Epithelial cell of proximal tubule (primary cell): Measurements from ENCODE around the gene CARD10. TPM values are rescaled to one million over a fixed set of nuclear protein-coding genes. Genes with fewer than 3 reads are reported as not detected.

Experiments used
- DNase-seq: peaks from one replicate; pipeline ENCODE4 v3.0.0-alpha.2; 2011; ENCODE audit warnings: low read depth
- H3K4me3 ChIP-seq: 2 replicates; pipeline ENCODE4 v1.5.1; 2011; ENCODE audit warnings: low read depth, mild to moderate bottlenecking, low read length
- total RNA-seq: library from RNA; depleted of rRNA; stranded (reverse); fragments of >200 nt; gene quantifications from 2 replicates; pipeline ENCODE4 v1.2.3, GENCODE V29; 2015
- TF ChIP-seq, protein P1 (sequence below): conservative IDR thresholded peaks from 2 replicates; pipeline ENCODE4 v1.5.1; 2012; ENCODE audit warnings: low read depth, mild to moderate bottlenecking, low read length

The CARD10 gene
- total RNA-seq, 1 donor from 2014 or later = 63.8 TPM

GRCh38 chr22:37484480-37485394 lies 34.5 kb downstream of the CARD10 start:
- DNase-seq = no peak
- TF ChIP-seq, protein P1, sequence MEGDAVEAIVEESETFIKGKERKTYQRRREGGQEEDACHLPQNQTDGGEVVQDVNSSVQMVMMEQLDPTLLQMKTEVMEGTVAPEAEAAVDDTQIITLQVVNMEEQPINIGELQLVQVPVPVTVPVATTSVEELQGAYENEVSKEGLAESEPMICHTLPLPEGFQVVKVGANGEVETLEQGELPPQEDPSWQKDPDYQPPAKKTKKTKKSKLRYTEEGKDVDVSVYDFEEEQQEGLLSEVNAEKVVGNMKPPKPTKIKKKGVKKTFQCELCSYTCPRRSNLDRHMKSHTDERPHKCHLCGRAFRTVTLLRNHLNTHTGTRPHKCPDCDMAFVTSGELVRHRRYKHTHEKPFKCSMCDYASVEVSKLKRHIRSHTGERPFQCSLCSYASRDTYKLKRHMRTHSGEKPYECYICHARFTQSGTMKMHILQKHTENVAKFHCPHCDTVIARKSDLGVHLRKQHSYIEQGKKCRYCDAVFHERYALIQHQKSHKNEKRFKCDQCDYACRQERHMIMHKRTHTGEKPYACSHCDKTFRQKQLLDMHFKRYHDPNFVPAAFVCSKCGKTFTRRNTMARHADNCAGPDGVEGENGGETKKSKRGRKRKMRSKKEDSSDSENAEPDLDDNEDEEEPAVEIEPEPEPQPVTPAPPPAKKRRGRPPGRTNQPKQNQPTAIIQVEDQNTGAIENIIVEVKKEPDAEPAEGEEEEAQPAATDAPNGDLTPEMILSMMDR = no peak
- H3K4me3 ChIP-seq = no peak overlapping the region

- H3K4me3 ChIP-seq = no peak overlapping the region
- no peak for DNase-seq
- TF ChIP-seq, protein P1 = no peak
Observed at GRCh38 chr22:37483050-37483449, 36.2 kb downstream of the CARD10 start.

DNA sequence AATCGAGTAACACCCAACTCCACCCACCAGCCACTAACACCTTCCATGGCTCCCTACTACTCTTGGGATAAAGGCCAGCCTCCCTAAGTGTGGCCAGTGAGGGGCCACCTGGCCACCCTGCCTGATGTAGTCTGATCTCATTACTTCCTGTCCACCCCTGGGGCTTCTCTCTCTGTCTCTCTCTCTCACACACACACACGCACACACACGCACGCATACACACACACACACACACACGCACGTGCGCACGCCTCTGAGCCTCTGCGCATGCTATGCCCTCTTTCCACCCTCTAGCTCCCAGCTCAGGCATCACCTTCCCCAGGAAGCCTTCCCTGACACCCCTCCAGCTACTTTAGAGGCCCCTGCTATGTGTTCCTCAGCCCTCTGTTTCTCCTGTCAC lies 37.0 kb downstream of the CARD10 start:
- no peak for DNase-seq
- H3K4me3 ChIP-seq = no peak overlapping the region
- TF ChIP-seq, protein P1 = no peak

DNA sequence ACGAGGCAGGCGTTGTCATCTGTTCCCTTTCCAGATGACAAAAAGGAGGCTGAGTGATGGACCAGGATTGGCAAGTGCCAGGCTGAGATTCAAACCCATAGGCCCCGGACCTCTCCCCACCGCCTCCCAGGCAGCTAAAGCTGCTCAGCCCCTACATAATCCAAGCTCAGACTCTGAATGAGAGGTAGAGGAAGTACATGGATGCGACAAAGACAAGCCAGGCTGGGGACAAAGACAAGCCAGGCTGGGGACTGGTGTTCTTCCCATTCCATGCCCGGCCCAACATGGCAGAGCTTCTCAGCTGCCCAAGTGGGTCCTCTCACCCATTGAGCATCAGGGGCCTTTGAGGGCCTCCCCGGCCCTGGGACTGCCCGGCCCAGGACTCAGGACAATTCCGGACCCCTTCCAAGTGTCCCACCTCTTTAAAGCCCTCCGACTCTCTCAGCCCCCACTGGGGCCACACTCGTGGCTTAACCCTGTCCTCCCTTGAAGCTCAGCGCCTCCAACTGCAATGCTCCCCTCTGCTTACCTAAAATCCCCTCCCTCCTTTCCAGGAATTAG lies 37.8 kb downstream of the CARD10 start:
- no peak for DNase-seq
- no peak overlapping the region for H3K4me3 ChIP-seq
- TF ChIP-seq, protein P1 = no peak

- no peak overlapping the region for H3K4me3 ChIP-seq
- DNase-seq = no peak
- TF ChIP-seq, protein P1 = no peak
Observed at GRCh38 chr22:37480387-37481346, 38.5 kb downstream of the CARD10 start.

- TF ChIP-seq, protein P1 = no peak
- no peak for DNase-seq
- no peak overlapping the region for H3K4me3 ChIP-seq
Observed at GRCh38 chr22:37479196-37479595, 40.0 kb downstream of the CARD10 start.
